ENCODE measurements around the gene BDH1.

GRCh38 chr3:197539651-197540051 lies 16.1 kb downstream of the BDH1 start:
- TF ChIP-seq POLR2AphosphoS5 (IDR thresholded peaks at IDR 0.05) (peak in 2 of 3 donors; percentile 20 to 53), CTCF (IDR thresholded peaks at IDR 0.05) (no peak), POLR2A (IDR thresholded peaks at IDR 0.05) (no peak)
